ENCODE data around the gene NAGA.

The NAGA gene

GRCh38 chr22:42066937-42067336 lies 3.7 kb downstream of the NAGA start:
- H3K9me2 ChIP-seq (replicated peaks; ENCODE audit: insufficient read depth, low read length): no peaks in the 10 kb centered on the region
- H4K20me1 ChIP-seq (ENCODE audit: low read depth, low read length): no peaks in the 10 kb centered on the region
- H2AFZ ChIP-seq (ENCODE audit: low read depth, low read length, severe bottlenecking): no peak overlapping the region
- no peak overlapping the region for H3K9ac ChIP-seq (ENCODE audit: low read length)
- H3K36me3 ChIP-seq (ENCODE audit: low read length): no peaks in the 10 kb centered on the region
- no peaks in the 10 kb centered on the region for H3K79me2 ChIP-seq (ENCODE audit: insufficient read depth, low read length)
- TF ChIP-seq EZH2phosphoT487 (conservative IDR thresholded peaks at IDR 0.05; ENCODE audit: low read length) (no peak), CTCF (IDR thresholded peaks at IDR 0.05; ENCODE audit: insufficient read depth, low read length, poor library complexity, severe bottlenecking) (no peak)
- H3K9me3 ChIP-seq (ENCODE audit: insufficient read depth, low read length): no peaks in the 10 kb centered on the region
- H3K4me2 ChIP-seq (ENCODE audit: low read depth, low read length, poor library complexity, severe bottlenecking): no peak overlapping the region
- H3K27ac ChIP-seq (ENCODE audit: low read depth, low read length): no peak overlapping the region
- no peak overlapping the region for H3K4me3 ChIP-seq (ENCODE audit: insufficient read depth, low read length, poor library complexity, severe bottlenecking)
- no peaks in the 10 kb centered on the region for H3F3A ChIP-seq (ENCODE audit: insufficient read depth)
- H3K27me3 ChIP-seq (ENCODE audit: low read length): no peaks in the 10 kb centered on the region

- Histone ChIP-seq H2AFZ (ENCODE audit: low read depth, low read length, severe bottlenecking) (no peak overlapping the region), H3K79me2 (ENCODE audit: insufficient read depth, low read length) (no peaks in the 10 kb centered on the region), H3K4me3 (ENCODE audit: insufficient read depth, low read length, poor library complexity, severe bottlenecking) (no peak overlapping the region), H3K27me3 (ENCODE audit: low read length) (no peaks in the 10 kb centered on the region), H3K9me2 (replicated peaks; ENCODE audit: insufficient read depth, low read length) (no peaks in the 10 kb centered on the region), H3K36me3 (ENCODE audit: low read length) (no peaks in the 10 kb centered on the region), H3K9ac (ENCODE audit: low read length) (no peak overlapping the region), H3K4me2 (ENCODE audit: low read depth, low read length, poor library complexity, severe bottlenecking) (no peak overlapping the region), H3F3A (ENCODE audit: insufficient read depth) (no peaks in the 10 kb centered on the region), H3K9me3 (ENCODE audit: insufficient read depth, low read length) (no peaks in the 10 kb centered on the region), H3K27ac (ENCODE audit: low read depth, low read length) (no peak overlapping the region), H4K20me1 (ENCODE audit: low read depth, low read length) (no peaks in the 10 kb centered on the region)
- TF ChIP-seq EZH2phosphoT487 (conservative IDR thresholded peaks at IDR 0.05; ENCODE audit: low read length) (no peak), CTCF (IDR thresholded peaks at IDR 0.05; ENCODE audit: insufficient read depth, low read length, poor library complexity, severe bottlenecking) (no peak)
Measured at GRCh38 chr22:42066126-42066761, 4.4 kb downstream of the NAGA start.

GRCh38 chr22:42065438-42066125 lies 5.0 kb downstream of the NAGA start:
- no peaks in the 10 kb centered on the region for H4K20me1 ChIP-seq (ENCODE audit: low read depth, low read length)
- no peaks in the 10 kb centered on the region for H3K79me2 ChIP-seq (ENCODE audit: insufficient read depth, low read length)
- H3K27me3 ChIP-seq (ENCODE audit: low read length): no peaks in the 10 kb centered on the region
- no peaks in the 10 kb centered on the region for H3K9me2 ChIP-seq (replicated peaks; ENCODE audit: insufficient read depth, low read length)
- H3K4me3 ChIP-seq (ENCODE audit: insufficient read depth, low read length, poor library complexity, severe bottlenecking): no peak overlapping the region
- H2AFZ ChIP-seq (ENCODE audit: low read depth, low read length, severe bottlenecking): no peak overlapping the region
- H3K4me2 ChIP-seq (ENCODE audit: low read depth, low read length, poor library complexity, severe bottlenecking): no peak overlapping the region
- H3K36me3 ChIP-seq (ENCODE audit: low read length): no peaks in the 10 kb centered on the region
- no peak overlapping the region for H3K27ac ChIP-seq (ENCODE audit: low read depth, low read length)
- TF ChIP-seq CTCF (IDR thresholded peaks at IDR 0.05; ENCODE audit: insufficient read depth, low read length, poor library complexity, severe bottlenecking) (no peak), EZH2phosphoT487 (conservative IDR thresholded peaks at IDR 0.05; ENCODE audit: low read length) (no peak)
- no peaks in the 10 kb centered on the region for H3K9me3 ChIP-seq (ENCODE audit: insufficient read depth, low read length)
- no peaks in the 10 kb centered on the region for H3F3A ChIP-seq (ENCODE audit: insufficient read depth)
- no peak overlapping the region for H3K9ac ChIP-seq (ENCODE audit: low read length)
